Measurements from ENCODE around the gene HLCS.
A peak's percentile ranks its signal among the peaks of the same experiment; 100 is the strongest.

Gene HLCS

GRCh38 chr21:36756527-36756926, 209.9 kb downstream of the HLCS start (continued):
- TF ChIP-seq SETDB1 (IDR thresholded peaks at IDR 0.05; ENCODE audit: insufficient read length, low read length) = peak; percentile 53
- TF ChIP-seq ZBTB17 (tag by site-specific recombination; IDR thresholded peaks at IDR 0.05) = peak; percentile 39; the same call in 1 of the 2 replicates
- peak; percentile 55; the same call in 1 of the 2 replicates for TF ChIP-seq ATF2 (tag by site-specific recombination; IDR thresholded peaks at IDR 0.05; ENCODE audit: low read depth)
- TF ChIP-seq ZNF639 (tag by site-specific recombination; IDR thresholded peaks at IDR 0.05) = peak; percentile 31; the same call in 1 of the 2 replicates
- peak; percentile 36; the same call in 1 of the 2 replicates for TF ChIP-seq ZNF184 (tag by site-specific recombination; IDR thresholded peaks at IDR 0.05)
- TF ChIP-seq ZFP3 (tag by site-specific recombination; IDR thresholded peaks at IDR 0.05; ENCODE audit: low read depth) = no peak
- peak; percentile 67 for TF ChIP-seq ZNF600 (tag by site-specific recombination; IDR thresholded peaks at IDR 0.05)

GRCh38 chr21:36754241-36754898, 212.1 kb downstream of the HLCS start:
- Histone ChIP-seq H3K4me3 (ENCODE audit: low read depth, low read length) (no peak overlapping the region), H3K36me3 (ENCODE audit: control insufficient read depth in 2 of 2, insufficient read depth in 1 of 2, low read length in 2 of 2) (peaks cover 0 to 4% of the 10 kb centered on the region in 2 experiments; a peak in 2 of 3 replicates), H3K4me1 (ENCODE audit: control insufficient read depth, insufficient read depth, low read length) (peaks cover 2% of the 10 kb centered on the region), H3K27ac (ENCODE audit: extremely low read depth, low read depth, low read length) (no peak overlapping the region), H3K9me3 (ENCODE audit: control insufficient read depth, insufficient read depth, low read depth, low read length) (no peaks in the 10 kb centered on the region)
- CTCF ChIA-PET = interaction anchor here (0.9 to 1.5 kb wide), 2 partner anchors 100 to 103 kb away, joined by 3 to 5 read pairs; no protein-coding TSS in a partner anchor
- POLR2A ChIA-PET = no interaction called here
- TF ChIP-seq PATZ1 (tag by site-specific recombination; IDR thresholded peaks at IDR 0.05) (no peak), ZBTB7A (tag by site-specific recombination; IDR thresholded peaks at IDR 0.05; ENCODE audit: low read depth) (no peak), ZNF354C (tag by site-specific recombination; IDR thresholded peaks at IDR 0.05; ENCODE audit: borderline replicate concordance, low read depth) (no peak), PRDM10 (tag by site-specific recombination; IDR thresholded peaks at IDR 0.05) (no peak), ZNF501 (tag by site-specific recombination; IDR thresholded peaks at IDR 0.05) (no peak), TSHZ1 (tag by site-specific recombination; IDR thresholded peaks at IDR 0.05; ENCODE audit: borderline replicate concordance) (no peak), ZNF239 (tag by site-specific recombination; IDR thresholded peaks at IDR 0.05) (no peak), ZNF202 (tag by site-specific recombination; IDR thresholded peaks at IDR 0.05; ENCODE audit: borderline replicate concordance) (no peak), ZNF398 (tag by site-specific recombination; IDR thresholded peaks at IDR 0.05) (no peak), ZNF548 (tag by site-specific recombination; IDR thresholded peaks at IDR 0.05) (no peak), KLF16 (tag by site-specific recombination; IDR thresholded peaks at IDR 0.05) (no peak)
